ENCODE data around the gene MYO5A.

DNA sequence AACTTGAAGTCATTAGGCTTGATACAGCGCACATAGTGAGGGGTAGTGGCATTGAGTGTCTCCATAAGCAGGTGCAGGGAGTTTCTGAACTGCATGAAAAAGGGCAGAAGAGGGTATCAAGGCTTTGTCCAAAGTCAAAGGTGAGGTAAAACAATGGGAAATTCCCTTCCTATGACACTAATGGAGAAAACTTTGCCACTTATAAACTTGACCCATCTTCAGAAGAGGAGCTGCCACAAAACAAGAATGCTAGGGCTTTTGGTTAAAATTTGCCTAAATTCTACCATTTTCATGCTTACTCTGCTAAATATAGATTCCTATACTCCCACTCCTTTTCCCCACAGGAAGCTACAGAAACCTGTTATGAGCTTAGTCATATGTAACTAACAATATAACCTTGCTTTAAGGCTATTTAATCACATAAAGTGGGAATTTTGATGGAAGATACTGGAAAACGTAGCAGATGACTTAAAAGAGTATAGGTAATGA is 145.5 kb downstream of the MYO5A start:
- TF ChIP-seq, protein P1, sequence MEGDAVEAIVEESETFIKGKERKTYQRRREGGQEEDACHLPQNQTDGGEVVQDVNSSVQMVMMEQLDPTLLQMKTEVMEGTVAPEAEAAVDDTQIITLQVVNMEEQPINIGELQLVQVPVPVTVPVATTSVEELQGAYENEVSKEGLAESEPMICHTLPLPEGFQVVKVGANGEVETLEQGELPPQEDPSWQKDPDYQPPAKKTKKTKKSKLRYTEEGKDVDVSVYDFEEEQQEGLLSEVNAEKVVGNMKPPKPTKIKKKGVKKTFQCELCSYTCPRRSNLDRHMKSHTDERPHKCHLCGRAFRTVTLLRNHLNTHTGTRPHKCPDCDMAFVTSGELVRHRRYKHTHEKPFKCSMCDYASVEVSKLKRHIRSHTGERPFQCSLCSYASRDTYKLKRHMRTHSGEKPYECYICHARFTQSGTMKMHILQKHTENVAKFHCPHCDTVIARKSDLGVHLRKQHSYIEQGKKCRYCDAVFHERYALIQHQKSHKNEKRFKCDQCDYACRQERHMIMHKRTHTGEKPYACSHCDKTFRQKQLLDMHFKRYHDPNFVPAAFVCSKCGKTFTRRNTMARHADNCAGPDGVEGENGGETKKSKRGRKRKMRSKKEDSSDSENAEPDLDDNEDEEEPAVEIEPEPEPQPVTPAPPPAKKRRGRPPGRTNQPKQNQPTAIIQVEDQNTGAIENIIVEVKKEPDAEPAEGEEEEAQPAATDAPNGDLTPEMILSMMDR (tag by site-specific recombination; IDR thresholded peaks at IDR 0.05) = no peak
- TF ChIP-seq ZNF24 (tag by site-specific recombination; IDR thresholded peaks at IDR 0.05) (no peak), ZNF610 (tag by site-specific recombination; IDR thresholded peaks at IDR 0.05; ENCODE audit: borderline replicate concordance) (no peak), SETDB1 (IDR thresholded peaks at IDR 0.05; ENCODE audit: insufficient read length, low read length) (no peak), ZSCAN4 (tag by site-specific recombination; IDR thresholded peaks at IDR 0.05) (no peak), ZNF560 (tag by site-specific recombination; IDR thresholded peaks at IDR 0.05; ENCODE audit: borderline replicate concordance) (no peak)
- TF ChIP-seq, protein P2, sequence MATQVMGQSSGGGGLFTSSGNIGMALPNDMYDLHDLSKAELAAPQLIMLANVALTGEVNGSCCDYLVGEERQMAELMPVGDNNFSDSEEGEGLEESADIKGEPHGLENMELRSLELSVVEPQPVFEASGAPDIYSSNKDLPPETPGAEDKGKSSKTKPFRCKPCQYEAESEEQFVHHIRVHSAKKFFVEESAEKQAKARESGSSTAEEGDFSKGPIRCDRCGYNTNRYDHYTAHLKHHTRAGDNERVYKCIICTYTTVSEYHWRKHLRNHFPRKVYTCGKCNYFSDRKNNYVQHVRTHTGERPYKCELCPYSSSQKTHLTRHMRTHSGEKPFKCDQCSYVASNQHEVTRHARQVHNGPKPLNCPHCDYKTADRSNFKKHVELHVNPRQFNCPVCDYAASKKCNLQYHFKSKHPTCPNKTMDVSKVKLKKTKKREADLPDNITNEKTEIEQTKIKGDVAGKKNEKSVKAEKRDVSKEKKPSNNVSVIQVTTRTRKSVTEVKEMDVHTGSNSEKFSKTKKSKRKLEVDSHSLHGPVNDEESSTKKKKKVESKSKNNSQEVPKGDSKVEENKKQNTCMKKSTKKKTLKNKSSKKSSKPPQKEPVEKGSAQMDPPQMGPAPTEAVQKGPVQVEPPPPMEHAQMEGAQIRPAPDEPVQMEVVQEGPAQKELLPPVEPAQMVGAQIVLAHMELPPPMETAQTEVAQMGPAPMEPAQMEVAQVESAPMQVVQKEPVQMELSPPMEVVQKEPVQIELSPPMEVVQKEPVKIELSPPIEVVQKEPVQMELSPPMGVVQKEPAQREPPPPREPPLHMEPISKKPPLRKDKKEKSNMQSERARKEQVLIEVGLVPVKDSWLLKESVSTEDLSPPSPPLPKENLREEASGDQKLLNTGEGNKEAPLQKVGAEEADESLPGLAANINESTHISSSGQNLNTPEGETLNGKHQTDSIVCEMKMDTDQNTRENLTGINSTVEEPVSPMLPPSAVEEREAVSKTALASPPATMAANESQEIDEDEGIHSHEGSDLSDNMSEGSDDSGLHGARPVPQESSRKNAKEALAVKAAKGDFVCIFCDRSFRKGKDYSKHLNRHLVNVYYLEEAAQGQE (tag by site-specific recombination; IDR thresholded peaks at IDR 0.05) = no peak

All from HEK293 (cell line).